Prostate gland (tissue), 2 donors: ENCODE results near the gene CD248.

Experiments used
- CTCF ChIP-seq, 4 experiments: fragments of 200-600 bp in 2 of 4; fragments of 450-650 bp in 2 of 4; sonication (generic) in 2 of 4; IDR thresholded peaks; 1 replicate in 3 of 4; 2 replicates in 1 of 4; pipeline ENCODE4 v1.5.1; 2016 to 2019; ENCODE audit warnings: antibody characterized with exemption in 4 of 4, mild to moderate bottlenecking in 2 of 4, moderate library complexity in 2 of 4
- POLR2A ChIP-seq: fragments of 450-650 bp; IDR thresholded peaks from one replicate; pipeline ENCODE4 v1.6.1; 2016; ENCODE audit warnings: antibody characterized with exemption, mild to moderate bottlenecking

GRCh38 chr11:66359662-66360087, 42.8 kb upstream of the CD248 start:
- TF ChIP-seq POLR2A (no peak), CTCF (IDR thresholded peaks at IDR 0.05) (no peak)
